Vagina (tissue), 2 donors: Measurements from ENCODE around the gene WDHD1. TPM values are rescaled to one million over a fixed set of nuclear protein-coding genes. Genes with fewer than 3 reads are reported as not detected.
"Not testable (repeated sequence)": the region's sequence is repeated elsewhere in the genome, so short reads cannot be mapped to it uniquely, and the experiment has no call there.

Experiments used
- DNase-seq, 2 donors: peaks; one replicate each; pipeline ENCODE4 v3.0.0-alpha.2; 2017; ENCODE audit errors: extremely low spot score in 2 of 2
- H3K27ac ChIP-seq: fragments of 200-600 bp; sonication (generic); one replicate; pipeline ENCODE4 v1.5.1; 2019
- H3K27me3 ChIP-seq: fragments of 200-600 bp; sonication (generic); one replicate; pipeline ENCODE4 v1.5.1; 2019
- H3K36me3 ChIP-seq, 2 donors: fragments of 200-600 bp; sonication (generic); one replicate each; pipeline ENCODE4 v1.5.1; 2017 to 2019
- H3K4me1 ChIP-seq: fragments of 200-600 bp; sonication (generic); one replicate; pipeline ENCODE4 v1.5.1; 2019
- H3K4me3 ChIP-seq, 2 donors: fragments of 200-600 bp; sonication (generic); 1 replicate in 1 of 2; 2 replicates in 1 of 2; pipeline ENCODE4 v1.5.1; 2016 to 2019
- H3K9me3 ChIP-seq: fragments of 200-600 bp; sonication (generic); one replicate; pipeline ENCODE4 v1.5.1; 2019
- POLR2A ChIP-seq, 2 donors: fragments of 450-650 bp; IDR thresholded peaks; one replicate each; pipeline ENCODE4 v1.6.1; 2017; ENCODE audit warnings: antibody characterized with exemption in 2 of 2, mild to moderate bottlenecking in 2 of 2, moderate library complexity in 2 of 2
- POLR2AphosphoS5 ChIP-seq, 2 donors: sonication (generic); formaldehyde crosslinking; IDR thresholded peaks; one replicate each; pipeline ENCODE4 v1.9.0; 2017; ENCODE audit warnings: antibody characterized with exemption in 2 of 2, mild to moderate bottlenecking in 2 of 2, low read depth in 1 of 2; ENCODE audit not compliant: insufficient read depth in 1 of 2
- intact Hi-C: fragments of 100-400 bp; cut with DNase I; formaldehyde crosslinking; loops from one replicate; pipeline ENCODE4 v1.15.1; 2023
- total RNA-seq: library from RNA; depleted of rRNA; stranded (reverse); fragments of >200 nt; gene quantifications from one replicate; pipeline ENCODE4 v1.2.3, GENCODE V29; 2016
- TF ChIP-seq, protein P1 (sequence below), 3 experiments: fragments of 450-650 bp in 2 of 3; fragments of 200-600 bp in 1 of 3; sonication (generic) in 1 of 3; IDR thresholded peaks; one replicate each; pipeline ENCODE4 v1.5.1; 2017 to 2019; ENCODE audit warnings: antibody characterized with exemption in 3 of 3, mild to moderate bottlenecking in 2 of 3, moderate library complexity in 2 of 3

WDHD1 gene
- total RNA-seq, 1 donor from 2014 or later: 3.2 TPM

- TF ChIP-seq, protein P1, sequence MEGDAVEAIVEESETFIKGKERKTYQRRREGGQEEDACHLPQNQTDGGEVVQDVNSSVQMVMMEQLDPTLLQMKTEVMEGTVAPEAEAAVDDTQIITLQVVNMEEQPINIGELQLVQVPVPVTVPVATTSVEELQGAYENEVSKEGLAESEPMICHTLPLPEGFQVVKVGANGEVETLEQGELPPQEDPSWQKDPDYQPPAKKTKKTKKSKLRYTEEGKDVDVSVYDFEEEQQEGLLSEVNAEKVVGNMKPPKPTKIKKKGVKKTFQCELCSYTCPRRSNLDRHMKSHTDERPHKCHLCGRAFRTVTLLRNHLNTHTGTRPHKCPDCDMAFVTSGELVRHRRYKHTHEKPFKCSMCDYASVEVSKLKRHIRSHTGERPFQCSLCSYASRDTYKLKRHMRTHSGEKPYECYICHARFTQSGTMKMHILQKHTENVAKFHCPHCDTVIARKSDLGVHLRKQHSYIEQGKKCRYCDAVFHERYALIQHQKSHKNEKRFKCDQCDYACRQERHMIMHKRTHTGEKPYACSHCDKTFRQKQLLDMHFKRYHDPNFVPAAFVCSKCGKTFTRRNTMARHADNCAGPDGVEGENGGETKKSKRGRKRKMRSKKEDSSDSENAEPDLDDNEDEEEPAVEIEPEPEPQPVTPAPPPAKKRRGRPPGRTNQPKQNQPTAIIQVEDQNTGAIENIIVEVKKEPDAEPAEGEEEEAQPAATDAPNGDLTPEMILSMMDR (IDR thresholded peaks at IDR 0.05): no peak
- TF ChIP-seq POLR2AphosphoS5 (IDR thresholded peaks at IDR 0.05; ENCODE audit: insufficient read depth in 1 of 2, low read depth in 1 of 2): no peak
- TF ChIP-seq POLR2A (IDR thresholded peaks at IDR 0.05): no peak
- H3K4me1 ChIP-seq: peaks cover 18% of the 10 kb centered on the region
- intact Hi-C loops: no loop called here
- no peaks in the 10 kb centered on the region for H3K36me3 ChIP-seq
- no peak overlapping the region for H3K4me3 ChIP-seq
- no peaks in the 10 kb centered on the region for H3K9me3 ChIP-seq
- no peak for DNase-seq
- H3K27ac ChIP-seq: no peak overlapping the region
- no peaks in the 10 kb centered on the region for H3K27me3 ChIP-seq
Observed at GRCh38 chr14:55031190-55031589, 4.3 kb upstream of the WDHD1 start.

- TF ChIP-seq POLR2A (IDR thresholded peaks at IDR 0.05): no peak
- TF ChIP-seq POLR2AphosphoS5 (IDR thresholded peaks at IDR 0.05; ENCODE audit: insufficient read depth in 1 of 2, low read depth in 1 of 2): no peak
- TF ChIP-seq, protein P1 (IDR thresholded peaks at IDR 0.05): no peak
- no peaks in the 10 kb centered on the region for H3K9me3 ChIP-seq
- H3K27me3 ChIP-seq: no peaks in the 10 kb centered on the region
- intact Hi-C loops: no loop called here
- no peak for DNase-seq
- H3K27ac ChIP-seq: no peak overlapping the region
- H3K4me3 ChIP-seq: no peak overlapping the region
- H3K4me1 ChIP-seq: peaks cover 25% of the 10 kb centered on the region
- no peaks in the 10 kb centered on the region for H3K36me3 ChIP-seq
Observed at GRCh38 chr14:55028476-55028875, 1.6 kb upstream of the WDHD1 start.

- intact Hi-C loops: no loop called here
- H3K4me3 ChIP-seq: peak overlapping the region; percentile 75 to 90
- H3K4me1 ChIP-seq: peaks cover 25% of the 10 kb centered on the region
Observed at GRCh38 chr14:55028066-55028465, 1.2 kb upstream of the WDHD1 start.

DNA sequence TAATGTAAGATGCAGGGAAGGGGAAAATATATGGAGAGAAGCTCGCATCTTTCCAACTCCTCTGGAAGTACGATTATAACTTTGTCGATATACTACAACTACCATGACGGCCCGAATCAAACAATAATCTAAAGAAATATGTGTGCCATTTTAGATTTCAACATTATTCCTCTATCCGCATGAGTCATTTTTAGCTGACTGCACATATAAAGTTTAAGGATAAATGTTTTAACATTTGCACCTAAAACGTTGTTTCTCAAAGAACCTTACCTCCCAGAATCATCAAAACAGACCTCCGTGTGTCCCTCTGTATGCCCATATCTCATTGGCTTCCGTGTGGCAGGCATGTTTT is 482 bp downstream of the WDHD1 start:
- intact Hi-C loops: no loop called here
- Histone ChIP-seq H3K36me3 (no peaks in the 10 kb centered on the region), H3K27me3 (no peaks in the 10 kb centered on the region), H3K4me1 (peaks cover 25% of the 10 kb centered on the region), H3K27ac (peak overlapping the region; percentile 79), H3K4me3 (peak overlapping the region; percentile 75 to 90), H3K9me3 (no peaks in the 10 kb centered on the region)
- DNase-seq: no peak
- TF ChIP-seq, protein P1 (IDR thresholded peaks at IDR 0.05): no peak
- no peak for TF ChIP-seq POLR2AphosphoS5 (IDR thresholded peaks at IDR 0.05; ENCODE audit: insufficient read depth in 1 of 2, low read depth in 1 of 2)
- no peak for TF ChIP-seq POLR2A (IDR thresholded peaks at IDR 0.05)

More at GRCh38 chr14:55028066-55028465, 1.2 kb upstream of the WDHD1 start:
- H3K27ac ChIP-seq: no peak overlapping the region
- no peak for DNase-seq
- no peaks in the 10 kb centered on the region for H3K36me3 ChIP-seq
- H3K9me3 ChIP-seq: no peaks in the 10 kb centered on the region
- no peaks in the 10 kb centered on the region for H3K27me3 ChIP-seq
- TF ChIP-seq, protein P1 (IDR thresholded peaks at IDR 0.05): no peak
- TF ChIP-seq POLR2AphosphoS5 (IDR thresholded peaks at IDR 0.05; ENCODE audit: insufficient read depth in 1 of 2, low read depth in 1 of 2): no peak
- TF ChIP-seq POLR2A (IDR thresholded peaks at IDR 0.05): no peak

DNA sequence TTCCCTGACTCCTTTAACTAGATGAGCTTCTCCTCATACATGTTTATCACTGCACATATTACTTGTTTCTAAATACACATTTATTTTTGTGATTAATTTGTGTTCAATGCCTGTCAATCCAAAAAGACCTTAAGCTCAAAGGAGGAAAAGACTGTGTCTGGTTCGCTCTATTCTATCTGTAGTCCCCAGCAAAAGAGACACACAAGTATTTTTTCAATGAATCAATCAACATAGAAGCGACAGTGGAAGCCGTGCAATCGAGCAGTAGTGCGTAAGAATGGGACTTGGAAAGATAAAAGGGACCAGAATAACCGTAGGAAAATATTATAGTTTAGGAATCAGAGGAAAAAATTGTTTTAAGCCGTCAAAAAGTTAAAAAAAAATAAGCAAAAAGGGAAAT is 951 bp downstream of the WDHD1 start:
- Histone ChIP-seq H3K4me1 (peaks cover 25% of the 10 kb centered on the region), H3K27ac (no peak overlapping the region), H3K27me3 (no peaks in the 10 kb centered on the region), H3K9me3 (no peaks in the 10 kb centered on the region), H3K36me3 (no peaks in the 10 kb centered on the region), H3K4me3 (peak overlapping the region; percentile 75 to 90)
- no peak for DNase-seq
- intact Hi-C loops: no loop called here
- TF ChIP-seq POLR2AphosphoS5 (IDR thresholded peaks at IDR 0.05; ENCODE audit: insufficient read depth in 1 of 2, low read depth in 1 of 2): no peak
- TF ChIP-seq POLR2A (IDR thresholded peaks at IDR 0.05): no peak
- TF ChIP-seq, protein P1 (IDR thresholded peaks at IDR 0.05): no peak

DNA sequence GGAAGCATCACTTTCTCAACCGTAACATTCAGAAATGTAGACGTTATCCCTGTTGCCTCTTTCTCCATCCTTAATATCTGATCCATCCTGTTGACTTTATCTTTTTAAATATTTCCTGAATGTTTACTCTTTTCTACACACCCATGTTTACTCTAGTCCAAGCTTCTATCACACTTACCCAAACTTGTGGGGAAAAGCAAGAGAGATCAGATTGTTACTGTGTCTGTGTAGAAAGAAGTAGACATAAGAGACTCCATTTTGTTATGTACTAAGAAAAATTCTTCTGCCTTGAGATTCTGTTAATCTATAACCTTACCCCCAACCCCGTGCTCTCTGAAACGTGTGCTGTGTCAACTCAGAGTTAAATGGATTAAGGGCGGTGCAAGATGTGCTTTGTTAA is 2.5 kb downstream of the WDHD1 start:
- peaks cover 25% of the 10 kb centered on the region for H3K4me1 ChIP-seq
- H3K27ac ChIP-seq, H3K9me3 ChIP-seq, H3K36me3 ChIP-seq, intact Hi-C loops, DNase-seq, H3K27me3 ChIP-seq, H3K4me3 ChIP-seq: not testable (repeated sequence)
